CD1c-positive myeloid dendritic cell (primary cell): ENCODE data around the gene GAB2.
"Not testable (repeated sequence)": the region's sequence is repeated elsewhere in the genome, so short reads cannot be mapped to it uniquely, and the experiment has no call there.

Source experiments
- DNase-seq: peaks from one replicate; pipeline ENCODE4 v3.0.0-alpha.2; 2016; ENCODE audit errors: extremely low spot score

The GAB2 gene

DNA sequence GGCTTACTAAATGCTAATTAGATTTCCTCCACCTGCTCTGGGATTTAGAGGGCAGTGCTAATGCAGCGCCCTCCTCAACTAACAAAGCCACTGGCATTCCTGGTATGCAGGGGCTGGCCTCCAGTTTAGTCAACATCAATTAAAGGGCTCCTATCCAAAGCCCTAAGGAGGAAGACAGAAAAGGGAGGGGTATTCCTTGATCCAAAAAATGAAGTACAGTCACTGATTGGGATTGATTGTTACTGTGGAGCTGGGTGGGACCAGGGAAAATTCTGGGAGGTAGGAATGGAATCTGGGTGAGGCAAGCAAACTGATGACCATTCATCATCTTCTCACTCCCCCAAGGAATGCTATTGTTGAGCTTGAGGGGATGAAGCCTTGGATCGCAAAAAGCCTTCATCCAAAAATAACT is 52.2 kb downstream of the GAB2 start:
- no peak for DNase-seq

DNA sequence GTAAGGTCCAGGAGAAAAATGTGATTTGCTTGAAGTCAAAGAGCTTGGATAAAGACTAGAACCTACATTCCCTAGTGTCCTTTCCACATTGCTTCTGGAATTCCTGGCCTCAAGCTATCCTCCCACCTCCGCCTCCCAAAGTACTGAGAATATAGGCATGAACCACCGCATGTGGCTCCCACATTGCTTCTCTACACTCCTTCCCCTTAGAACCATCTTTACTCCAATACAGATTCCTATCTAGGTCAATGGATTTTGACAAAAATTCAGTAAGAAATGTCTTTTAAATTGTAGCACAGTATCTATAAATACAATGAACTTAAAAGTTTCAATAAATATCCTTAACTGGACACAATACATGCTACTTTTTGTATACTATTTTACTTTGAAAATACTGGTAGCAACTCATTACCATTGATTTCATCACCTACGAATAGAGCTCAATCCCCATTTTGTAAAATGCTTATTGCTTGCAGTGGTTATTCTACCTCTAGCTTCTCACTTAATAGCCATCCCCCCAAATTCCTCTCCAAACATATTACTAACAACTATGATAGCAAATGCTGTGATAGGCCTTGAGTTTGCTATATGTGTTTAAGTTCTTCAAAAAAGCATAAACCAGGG is 53.4 kb downstream of the GAB2 start:
- DNase-seq = no peak

DNA sequence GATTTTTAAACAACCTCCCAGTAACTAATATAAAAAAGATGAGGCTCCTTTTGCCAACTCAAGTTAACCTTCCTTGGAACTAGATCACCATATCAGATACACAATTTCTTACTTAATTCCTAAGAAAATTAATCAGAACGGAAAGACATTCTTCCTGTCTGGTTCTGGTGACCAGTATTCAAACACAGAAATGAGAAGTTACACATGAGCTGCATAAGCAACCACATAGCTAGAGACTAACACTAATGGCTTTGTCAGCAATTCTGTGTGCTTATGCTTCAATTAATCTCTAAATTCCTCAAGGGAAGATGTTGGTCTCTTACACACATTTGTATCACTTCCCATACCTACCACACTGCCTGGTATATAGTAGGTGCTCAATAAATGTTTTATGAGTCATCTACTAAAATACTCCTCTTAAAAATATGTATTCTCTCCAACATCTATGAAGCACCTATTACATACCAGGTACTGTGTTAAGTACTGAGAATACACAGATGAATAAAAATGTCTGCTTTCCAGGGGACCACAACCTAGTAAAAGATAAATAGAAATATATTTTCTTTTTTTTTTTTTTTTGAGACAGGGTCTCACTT is 54.5 kb downstream of the GAB2 start:
- DNase-seq = peak; percentile 80

DNA sequence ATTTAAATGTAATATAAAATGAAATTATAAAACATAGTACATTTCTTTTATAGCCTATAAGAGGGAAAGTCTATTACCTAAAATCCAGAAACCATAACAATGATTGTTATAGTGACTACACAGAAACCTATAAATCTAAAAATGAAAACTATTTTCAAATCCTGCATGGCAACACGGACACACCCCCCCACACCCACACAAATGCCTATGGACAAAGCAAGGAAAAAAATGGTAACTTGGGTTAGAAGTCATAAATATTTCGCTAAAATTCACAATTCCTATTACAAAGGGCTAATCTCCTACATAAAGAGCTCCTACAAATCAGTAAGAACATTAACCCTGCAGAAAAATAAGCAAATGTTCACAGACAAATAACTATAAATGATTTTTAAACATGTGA is 56.4 kb downstream of the GAB2 start:
- DNase-seq = no peak

DNA sequence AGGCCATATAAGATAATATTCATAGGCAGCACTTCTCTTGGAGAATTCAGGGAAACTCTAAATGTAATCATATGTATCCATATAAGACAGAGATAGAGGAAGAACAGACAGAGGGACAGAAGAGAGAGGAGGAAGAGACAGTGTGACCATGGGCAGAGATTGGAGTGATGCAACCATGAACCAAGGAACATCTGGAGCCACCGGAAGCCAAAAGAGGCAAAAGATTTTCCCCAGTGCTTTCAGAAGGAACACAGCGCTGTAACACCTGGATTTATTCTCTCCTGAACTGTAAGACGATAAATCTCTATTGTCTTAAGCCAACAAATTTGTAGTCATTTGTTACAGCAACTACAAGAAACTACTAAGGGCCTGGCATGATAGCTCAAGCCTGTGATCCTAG is 57.7 kb downstream of the GAB2 start:
- no peak for DNase-seq

DNA sequence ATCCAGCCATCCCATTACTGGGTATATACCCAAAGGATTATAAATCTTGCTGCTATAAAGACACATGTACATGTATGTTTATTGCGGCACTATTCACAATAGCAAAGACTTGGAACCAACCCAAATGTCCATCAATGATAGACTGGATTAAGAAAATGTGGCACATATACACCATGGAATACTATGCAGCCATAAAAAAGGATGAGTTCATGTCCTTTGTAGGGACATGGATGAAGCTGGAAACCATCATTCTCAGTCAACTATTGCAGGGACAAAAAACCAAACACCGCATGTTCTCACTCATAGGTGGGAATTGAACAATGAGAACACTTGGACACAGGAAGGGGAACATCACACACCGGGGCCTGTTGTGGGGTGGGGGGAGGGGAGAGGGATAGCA is 59.7 kb downstream of the GAB2 start:
- DNase-seq = not testable (repeated sequence)

DNA sequence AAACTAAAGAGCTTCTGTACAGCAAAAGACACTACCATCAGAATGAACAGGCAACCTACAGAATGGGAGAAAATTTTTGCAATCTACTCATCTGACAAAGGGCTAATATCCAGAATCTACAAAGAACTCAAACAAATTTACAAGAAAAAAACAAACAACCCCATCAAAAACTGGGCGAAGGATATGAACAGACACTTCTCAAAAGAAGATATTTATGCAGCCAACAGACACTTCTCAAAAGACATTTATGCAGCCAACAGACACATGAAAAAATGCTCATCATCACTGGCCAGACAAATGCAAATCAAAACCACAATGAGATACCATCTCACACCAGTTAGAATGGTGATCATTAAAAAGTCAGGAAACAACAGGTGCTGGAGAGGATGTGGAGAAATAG is 60.2 kb downstream of the GAB2 start:
- not testable (repeated sequence) for DNase-seq

DNA sequence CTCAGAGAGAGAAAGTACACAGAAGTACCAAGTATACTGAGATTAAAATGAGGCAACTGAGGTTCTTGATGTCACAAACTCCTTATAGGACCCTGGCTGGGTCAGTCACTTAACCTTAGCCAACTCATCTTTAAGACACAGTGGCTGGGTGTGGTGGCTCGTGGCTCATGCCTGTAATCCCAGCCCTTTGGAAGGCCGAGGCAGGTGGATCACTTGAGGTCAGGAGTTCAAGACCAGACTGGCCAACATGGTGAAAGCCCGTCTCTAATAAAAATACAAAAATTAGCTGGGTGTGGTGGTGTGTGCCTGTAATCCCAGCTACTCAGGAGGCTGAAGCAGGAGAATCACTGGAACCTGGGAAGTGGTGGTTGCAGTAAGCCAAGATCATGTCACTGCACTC is 61.9 kb downstream of the GAB2 start:
- DNase-seq = not testable (repeated sequence)

DNA sequence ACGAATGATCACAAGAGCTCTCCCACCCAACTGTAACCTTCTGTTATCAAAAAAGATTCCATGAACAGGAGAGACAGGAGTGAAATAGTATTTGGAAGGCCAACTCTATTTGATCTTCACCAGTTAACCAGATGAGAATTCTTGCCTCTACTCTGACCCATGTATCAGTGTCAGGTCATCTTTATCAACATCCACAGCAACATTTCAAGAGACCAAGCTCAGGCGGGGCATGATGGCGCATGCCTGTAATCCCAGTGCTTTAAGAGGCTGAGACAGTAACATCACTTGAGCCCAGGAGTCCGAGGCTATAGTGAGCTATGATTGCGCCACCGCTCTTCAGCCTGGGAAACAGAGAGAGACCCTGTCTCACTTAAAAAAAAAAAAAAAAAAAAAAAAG is 62.3 kb downstream of the GAB2 start:
- DNase-seq = no peak

DNA sequence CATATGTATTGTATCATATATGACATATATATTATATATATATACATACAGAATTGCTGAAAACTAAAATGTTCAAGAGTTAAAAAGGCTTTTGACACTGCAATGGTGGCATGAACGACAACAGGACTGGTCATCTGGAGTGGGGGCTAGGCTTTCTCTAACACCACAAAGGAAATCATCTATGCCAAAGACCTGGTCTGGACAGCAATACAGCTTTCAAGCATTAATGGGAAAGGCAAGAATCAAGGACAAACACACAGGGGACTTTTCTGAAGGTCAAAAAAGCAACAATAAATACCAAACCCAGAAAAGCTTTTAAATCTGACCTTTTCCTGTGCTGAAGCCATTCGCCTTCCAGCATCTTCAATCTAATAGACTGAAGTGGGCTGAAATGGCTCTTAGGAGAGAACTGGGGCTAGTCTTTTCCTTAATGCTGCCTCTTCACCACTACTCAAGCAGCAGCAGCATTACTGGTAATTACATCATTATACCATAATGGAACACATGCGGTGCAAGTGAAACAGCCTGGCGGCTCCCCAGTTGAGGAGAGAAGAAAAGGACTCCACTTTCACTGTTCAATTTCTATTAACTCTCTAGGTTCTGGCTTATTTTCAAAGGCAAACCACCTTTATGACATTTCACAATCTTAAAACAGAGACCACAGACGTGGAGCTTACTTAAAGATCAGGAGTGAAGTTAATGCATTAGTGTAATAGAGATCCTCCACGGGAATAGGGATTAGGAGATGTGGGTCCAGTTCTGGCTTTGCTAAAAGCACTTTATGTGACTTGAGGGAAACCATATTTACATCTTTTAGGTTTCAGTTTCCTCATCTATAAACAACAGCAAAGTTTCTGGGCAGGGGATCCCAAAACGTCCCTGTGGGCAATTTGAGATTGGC is 63.0 kb downstream of the GAB2 start:
- DNase-seq = no peak

DNA sequence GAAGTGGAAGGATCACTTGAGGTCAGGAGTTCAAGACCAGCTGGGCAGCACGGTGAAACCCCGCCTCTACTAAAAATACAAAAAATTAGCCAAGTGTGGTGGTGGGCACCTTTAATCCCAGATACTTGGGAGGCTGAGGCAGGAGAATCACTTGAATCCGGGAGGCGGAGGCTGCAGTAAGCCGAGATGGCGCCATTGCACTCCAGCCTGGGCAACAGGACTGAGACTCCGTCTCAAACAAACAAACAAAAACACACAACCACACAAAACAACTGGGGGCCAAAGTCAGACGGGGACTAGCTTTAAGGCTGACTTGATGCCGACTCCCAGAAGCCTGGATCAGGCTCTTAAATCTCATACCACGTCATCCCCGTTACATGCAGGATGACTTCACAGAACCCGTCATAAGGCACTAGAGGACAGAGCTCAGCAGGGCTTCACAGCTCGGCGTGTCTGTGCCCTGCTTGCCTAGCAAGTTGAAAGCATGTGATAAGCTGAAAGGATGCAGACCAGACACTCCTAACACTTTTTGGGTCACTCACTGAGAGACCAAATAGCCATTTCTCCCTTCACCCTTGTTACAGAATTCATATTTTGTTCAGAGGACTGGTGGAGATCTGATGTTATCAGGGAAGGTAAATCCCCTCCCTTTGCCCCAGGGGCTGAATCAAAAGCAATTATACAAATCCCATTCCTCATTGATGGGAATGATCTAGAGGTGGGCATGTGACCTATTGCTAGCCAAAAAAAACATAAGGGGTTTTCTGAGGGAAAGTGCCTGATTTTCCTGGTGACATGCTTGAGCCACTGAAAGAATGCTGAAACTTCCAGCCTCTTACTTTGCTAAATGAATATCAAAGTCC is 65.4 kb downstream of the GAB2 start:
- DNase-seq = no peak

DNA sequence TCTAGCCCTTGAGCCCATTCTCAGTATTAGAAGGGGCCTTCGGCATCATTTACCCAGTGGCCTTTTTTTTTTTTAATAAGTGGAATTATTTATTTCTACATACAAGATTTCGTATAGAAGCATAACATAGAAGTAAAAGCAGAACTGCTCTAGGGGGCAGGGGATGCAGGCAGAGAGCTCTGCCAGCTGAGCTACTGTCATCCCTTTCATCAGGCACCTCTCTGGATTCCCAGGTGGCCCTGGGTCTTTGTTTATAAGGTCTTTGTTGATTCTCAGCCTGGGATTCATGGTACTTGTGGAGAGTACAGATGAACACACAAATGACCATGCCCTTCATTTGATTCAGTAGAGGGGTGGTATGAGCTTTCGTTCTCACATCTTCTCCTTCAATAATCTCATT is 66.4 kb downstream of the GAB2 start:
- no peak for DNase-seq

DNA sequence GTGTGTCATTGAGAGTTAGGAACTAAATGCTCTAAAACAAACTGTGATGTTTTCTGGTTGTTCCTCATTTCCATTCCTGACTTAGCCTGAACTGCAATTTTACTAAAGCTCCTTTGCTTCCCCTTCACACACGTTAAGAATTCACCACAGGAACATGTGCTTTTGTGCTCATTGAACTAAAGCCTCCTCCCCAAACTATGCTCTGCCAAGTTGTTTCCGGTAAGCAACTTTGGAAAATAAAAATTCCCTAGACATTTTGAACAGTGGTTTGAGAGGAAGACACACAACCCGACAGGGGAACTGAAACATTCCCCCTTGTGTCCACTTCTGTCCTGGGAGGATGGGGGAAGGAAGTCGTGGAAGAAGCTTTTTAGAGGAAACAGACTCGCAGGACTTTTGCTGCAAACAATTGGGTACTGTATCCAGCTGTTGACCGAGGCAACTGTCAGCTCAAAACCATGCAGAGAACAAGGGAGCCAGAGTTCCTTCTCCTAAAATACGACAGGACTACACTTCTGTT is 66.9 kb downstream of the GAB2 start:
- DNase-seq = peak; percentile 86

DNA sequence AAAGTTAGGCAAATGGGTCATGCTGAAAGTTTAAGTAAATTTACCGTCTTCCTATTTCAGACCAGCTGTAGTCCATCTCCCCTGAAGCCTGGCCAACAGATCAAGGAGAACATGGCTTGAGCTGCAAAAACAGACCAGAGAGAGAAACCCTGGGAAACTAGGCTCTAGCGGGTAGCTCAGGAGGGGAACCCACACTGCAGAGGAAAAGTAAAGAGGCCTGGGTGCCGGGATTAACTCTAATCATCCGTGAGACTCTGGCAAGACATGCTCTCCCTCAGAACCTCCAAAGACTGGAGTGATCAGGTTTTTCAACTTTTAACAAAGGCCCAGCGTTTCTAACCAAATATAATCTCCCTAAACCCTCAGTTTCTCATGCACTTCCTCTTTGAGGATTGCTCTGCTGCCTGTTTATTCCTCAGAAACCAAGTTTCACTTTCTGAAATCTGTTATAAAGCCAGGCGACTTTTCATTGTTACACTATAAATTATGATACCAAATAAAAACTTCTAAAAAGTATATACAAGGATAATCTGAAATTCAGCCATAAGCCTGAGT is 67.5 kb downstream of the GAB2 start:
- peak; percentile 14 for DNase-seq

DNA sequence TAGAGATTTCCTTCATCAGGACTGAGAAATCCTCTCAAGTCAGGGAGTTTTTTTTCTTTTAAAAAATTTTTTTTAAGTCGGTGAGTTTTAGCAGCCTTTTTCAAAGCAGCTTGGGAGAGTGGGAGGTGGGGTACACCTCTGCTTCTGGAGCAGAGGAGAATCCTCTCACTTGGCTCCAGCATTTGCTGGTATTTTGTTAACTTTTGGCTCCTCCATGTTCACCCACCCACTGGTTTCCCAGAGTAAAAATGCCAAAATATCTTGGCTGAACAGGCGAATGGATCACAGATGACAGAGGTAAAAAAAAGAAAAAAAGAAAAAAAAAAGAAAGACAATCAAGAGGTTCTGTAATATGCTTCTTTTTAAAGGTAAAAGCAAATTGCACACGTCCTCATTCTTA is 68.0 kb downstream of the GAB2 start:
- no peak for DNase-seq

DNA sequence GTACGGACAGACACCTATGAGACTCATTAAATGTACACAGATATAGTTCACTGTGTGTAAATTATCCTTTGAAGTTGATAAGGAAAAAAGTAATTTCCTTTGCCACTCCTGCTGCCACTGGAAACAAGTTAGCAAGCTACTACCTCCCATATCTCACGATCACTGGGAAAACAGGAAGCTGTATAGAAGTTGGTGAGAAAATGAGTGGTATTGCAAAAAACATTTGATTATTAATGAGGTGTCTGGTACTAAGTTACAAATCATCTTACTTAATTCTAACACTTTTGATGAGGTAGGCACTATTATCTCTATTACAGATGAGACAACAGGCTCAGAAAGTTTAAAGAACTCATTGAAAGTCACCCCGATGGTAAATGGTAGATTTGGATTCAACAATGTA is 68.5 kb downstream of the GAB2 start:
- peak; percentile 66 for DNase-seq

DNA sequence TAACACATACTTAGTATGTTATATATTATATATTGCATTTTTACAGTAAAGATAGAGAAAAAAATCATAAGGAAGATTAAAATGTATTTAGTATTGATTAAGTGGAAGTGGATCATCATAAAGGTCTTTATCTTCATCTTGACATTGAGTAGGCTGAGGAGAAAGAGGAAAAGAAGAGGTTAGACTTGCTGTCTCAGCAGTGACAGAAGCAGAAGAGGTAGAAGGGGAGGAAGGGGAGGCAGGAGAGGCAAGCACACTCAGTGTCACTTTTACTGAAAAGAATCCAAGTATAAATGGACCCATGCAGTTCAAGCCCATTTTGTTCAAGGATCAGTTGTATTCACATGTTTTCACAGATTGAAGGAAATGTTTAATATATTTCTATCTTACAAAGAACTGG is 69.7 kb downstream of the GAB2 start:
- DNase-seq = no peak

DNA sequence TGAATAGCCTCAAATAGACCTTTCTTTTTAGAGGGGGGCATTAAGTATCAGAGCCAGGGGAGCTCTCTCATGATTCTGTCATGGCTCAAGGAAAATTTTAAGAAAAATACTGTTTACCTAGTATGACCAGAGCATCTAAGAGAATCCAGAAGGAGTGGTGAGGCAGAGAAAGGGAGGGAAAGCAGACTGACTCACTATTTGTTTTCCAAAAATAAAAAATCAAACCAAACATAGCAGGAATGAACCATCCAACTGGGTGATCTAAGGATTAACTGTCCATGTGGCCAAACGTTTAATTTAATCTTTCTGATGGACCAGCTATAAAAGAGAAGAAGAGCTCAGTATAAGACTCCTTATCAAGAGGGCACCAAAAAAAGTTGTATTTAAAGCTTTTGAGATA is 70.8 kb downstream of the GAB2 start:
- no peak for DNase-seq

DNA sequence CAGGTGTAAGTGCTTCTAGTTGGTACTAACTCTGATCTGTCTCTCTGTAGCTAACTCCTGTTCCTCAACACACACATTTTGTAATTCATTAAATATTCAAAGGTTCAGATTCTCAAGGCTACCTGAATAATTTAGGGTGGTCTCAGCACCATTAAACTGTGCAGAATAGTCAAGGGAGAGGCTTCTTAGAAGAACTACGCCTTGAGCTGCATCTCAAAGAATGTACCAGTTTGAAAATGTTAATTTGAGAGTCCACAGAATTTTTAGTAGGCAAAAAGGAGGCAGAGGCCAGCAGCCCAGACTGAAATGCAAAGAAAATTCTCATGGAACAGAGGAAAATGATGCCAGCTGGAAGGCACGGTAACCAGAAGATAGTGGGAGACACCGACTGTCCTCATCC is 72.2 kb downstream of the GAB2 start:
- DNase-seq = no peak

DNA sequence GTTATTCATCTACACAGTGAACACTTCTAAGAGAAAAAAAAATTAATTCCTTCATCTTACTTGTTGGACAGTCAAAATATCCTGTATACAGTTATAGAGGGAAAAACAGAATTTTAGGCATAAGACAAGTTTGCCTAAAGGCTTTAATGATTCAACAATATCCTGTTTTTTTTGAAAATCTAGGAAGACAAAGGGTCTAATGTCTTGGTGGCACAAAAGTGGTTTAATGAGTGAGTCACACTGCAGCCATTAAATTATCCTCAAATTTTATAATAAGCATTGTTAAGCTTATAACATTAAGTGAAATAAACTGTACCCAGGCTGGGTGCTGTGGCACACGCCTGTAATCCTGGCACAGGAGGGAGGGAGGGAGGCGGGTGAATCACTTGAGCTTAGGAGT is 72.9 kb downstream of the GAB2 start:
- no peak for DNase-seq

DNA sequence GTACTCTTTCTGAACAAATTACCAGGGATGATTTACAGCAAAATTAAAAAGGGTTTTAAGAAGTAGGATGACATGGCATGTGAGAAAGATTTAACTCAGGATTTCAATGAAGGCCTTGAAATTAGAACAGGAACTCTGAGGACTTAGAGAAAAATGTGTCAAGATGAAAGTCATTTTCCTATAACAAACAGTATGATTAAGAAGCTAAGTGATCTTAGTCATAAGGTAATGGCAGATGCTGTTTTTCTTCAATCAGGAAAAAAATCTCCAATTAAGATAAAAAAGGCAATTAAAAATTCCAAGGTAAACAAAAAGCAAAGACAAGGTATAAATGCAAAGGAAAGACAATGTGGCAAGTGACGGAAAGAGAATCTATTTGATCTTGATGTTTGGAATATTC is 73.5 kb downstream of the GAB2 start:
- no peak for DNase-seq

DNA sequence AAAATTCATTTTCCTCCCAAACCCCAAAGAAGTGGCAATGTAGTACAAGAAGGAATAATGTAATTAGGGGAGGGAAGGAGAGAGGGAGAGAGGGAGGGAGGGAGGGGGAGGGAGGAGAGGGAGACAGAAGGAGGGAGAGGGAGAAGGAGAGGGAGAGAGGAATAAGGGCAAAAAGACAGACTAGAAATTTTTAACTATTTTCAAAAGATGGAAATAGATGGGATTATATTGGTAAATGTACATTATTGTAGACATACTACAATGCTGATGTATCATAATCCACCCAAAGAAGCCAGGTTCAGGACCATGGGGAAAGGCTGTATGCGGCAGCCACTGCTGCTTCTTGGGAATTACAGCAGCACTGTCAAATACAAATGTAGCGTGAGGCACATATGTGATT is 74.3 kb downstream of the GAB2 start:
- DNase-seq = no peak
